MG63 (cell line): Measurements from ENCODE around the gene ATP10A. TPM values are rescaled to one million over a fixed set of nuclear protein-coding genes. Genes with fewer than 3 reads are reported as not detected.

Experiments
- DNase-seq: peaks from one replicate; pipeline ENCODE4 v3.0.0-alpha.2; 2020
- H3K27me3 ChIP-seq: fragments of 250-450 bp; sonication (Bioruptor Pico); 2 replicates; pipeline ENCODE4 v1.5.1; 2020; ENCODE audit warnings: mild to moderate bottlenecking, moderate library complexity
- H3K36me3 ChIP-seq: fragments of 250-450 bp; sonication (Bioruptor Pico); 2 replicates; pipeline ENCODE4 v1.5.1; 2020; ENCODE audit warnings: mild to moderate bottlenecking, moderate library complexity
- H3K4me3 ChIP-seq: fragments of 250-450 bp; sonication (Bioruptor Pico); 2 replicates; pipeline ENCODE4 v1.5.1; 2020; ENCODE audit warnings: mild to moderate bottlenecking, moderate library complexity
- H3K9me3 ChIP-seq: fragments of 250-450 bp; sonication (Bioruptor Pico); 2 replicates; pipeline ENCODE4 v1.5.1; 2020; ENCODE audit warnings: mild to moderate bottlenecking, moderate library complexity
- total RNA-seq: library from RNA; depleted of rRNA; stranded (reverse); fragments of >200 nt; shearing (Covaris generic); gene quantifications from 2 replicates; pipeline ENCODE4 v1.2.3, GENCODE V29; 2014; ENCODE audit warnings: low replicate concordance; rRNA removed

The ATP10A gene
- 1.5 and 2.1 TPM in 2 replicates for total RNA-seq

GRCh38 chr15:25863111-25863967, at the start of gene ATP10A:
Gene ATP10A, minus strand, starts transcription at chr15:25863327. Its CDS starts 231 bp downstream, at chr15:25863096.
- no peaks in the 10 kb centered on the region for H3K9me3 ChIP-seq
- DNase-seq = peak; percentile 56
- H3K4me3 ChIP-seq = peak within 1 kb of the TSS; percentile 56
- H3K36me3 ChIP-seq = no peaks in the 10 kb centered on the region
- H3K27me3 ChIP-seq = no peaks in the 10 kb centered on the region

- Histone ChIP-seq H3K27me3 (no peaks in the 10 kb centered on the region), H3K4me3 (no peak overlapping the region), H3K9me3 (no peaks in the 10 kb centered on the region), H3K36me3 (no peaks in the 10 kb centered on the region)
- no peak for DNase-seq
These were observed 48.9 kb upstream of the ATP10A start for GRCh38 chr15:25912035-25912434.

GRCh38 chr15:25910832-25911231, 47.7 kb upstream of the ATP10A start:
- H3K27me3 ChIP-seq = no peaks in the 10 kb centered on the region
- DNase-seq = no peak
- no peak overlapping the region for H3K4me3 ChIP-seq
- H3K36me3 ChIP-seq = no peaks in the 10 kb centered on the region
- no peaks in the 10 kb centered on the region for H3K9me3 ChIP-seq

GRCh38 chr15:25909806-25910205, 46.7 kb upstream of the ATP10A start:
- Histone ChIP-seq H3K27me3 (no peaks in the 10 kb centered on the region), H3K36me3 (no peaks in the 10 kb centered on the region), H3K9me3 (no peaks in the 10 kb centered on the region), H3K4me3 (no peak overlapping the region)
- no peak for DNase-seq

- H3K36me3 ChIP-seq = no peaks in the 10 kb centered on the region
- no peak overlapping the region for H3K4me3 ChIP-seq
- no peak for DNase-seq
- no peaks in the 10 kb centered on the region for H3K9me3 ChIP-seq
- H3K27me3 ChIP-seq = no peaks in the 10 kb centered on the region
These were observed 46.2 kb upstream of the ATP10A start for GRCh38 chr15:25909325-25909724.

- Histone ChIP-seq H3K9me3 (no peaks in the 10 kb centered on the region), H3K4me3 (no peak overlapping the region), H3K27me3 (no peaks in the 10 kb centered on the region), H3K36me3 (no peaks in the 10 kb centered on the region)
- DNase-seq = peak; percentile 85
These were observed 42.0 kb upstream of the ATP10A start for GRCh38 chr15:25905140-25905539.

GRCh38 chr15:25903024-25903581, 40.0 kb upstream of the ATP10A start:
- peak; percentile 46 for DNase-seq

GRCh38 chr15:25901811-25902605, 38.9 kb upstream of the ATP10A start:
- Histone ChIP-seq H3K4me3 (no peak overlapping the region), H3K9me3 (no peaks in the 10 kb centered on the region), H3K27me3 (no peaks in the 10 kb centered on the region), H3K36me3 (no peaks in the 10 kb centered on the region)
- DNase-seq = no peak

More at GRCh38 chr15:25903024-25903581, 40.0 kb upstream of the ATP10A start:
- Histone ChIP-seq H3K36me3 (no peaks in the 10 kb centered on the region), H3K4me3 (no peak overlapping the region), H3K9me3 (no peaks in the 10 kb centered on the region), H3K27me3 (no peaks in the 10 kb centered on the region)

- H3K36me3 ChIP-seq = no peaks in the 10 kb centered on the region
- H3K27me3 ChIP-seq = no peaks in the 10 kb centered on the region
- no peak for DNase-seq
- H3K9me3 ChIP-seq = no peaks in the 10 kb centered on the region
- H3K4me3 ChIP-seq = no peak overlapping the region
These were observed 37.8 kb upstream of the ATP10A start for GRCh38 chr15:25900901-25901300.

GRCh38 chr15:25900431-25900830, 37.3 kb upstream of the ATP10A start:
- H3K9me3 ChIP-seq = no peaks in the 10 kb centered on the region
- DNase-seq = no peak
- H3K27me3 ChIP-seq = no peaks in the 10 kb centered on the region
- no peaks in the 10 kb centered on the region for H3K36me3 ChIP-seq
- no peak overlapping the region for H3K4me3 ChIP-seq

GRCh38 chr15:25899870-25900269, 36.7 kb upstream of the ATP10A start:
- Histone ChIP-seq H3K27me3 (no peaks in the 10 kb centered on the region), H3K4me3 (no peak overlapping the region), H3K9me3 (no peaks in the 10 kb centered on the region), H3K36me3 (no peaks in the 10 kb centered on the region)
- no peak for DNase-seq

GRCh38 chr15:25897658-25898057, 34.5 kb upstream of the ATP10A start:
- DNase-seq = no peak
- no peaks in the 10 kb centered on the region for H3K36me3 ChIP-seq
- H3K9me3 ChIP-seq = no peaks in the 10 kb centered on the region
- no peak overlapping the region for H3K4me3 ChIP-seq
- no peaks in the 10 kb centered on the region for H3K27me3 ChIP-seq

- Histone ChIP-seq H3K4me3 (no peak overlapping the region), H3K27me3 (no peaks in the 10 kb centered on the region), H3K9me3 (no peaks in the 10 kb centered on the region), H3K36me3 (no peaks in the 10 kb centered on the region)
- DNase-seq = no peak
These were observed 31.3 kb upstream of the ATP10A start for GRCh38 chr15:25894371-25894902.

- no peaks in the 10 kb centered on the region for H3K9me3 ChIP-seq
- H3K36me3 ChIP-seq = no peaks in the 10 kb centered on the region
- no peaks in the 10 kb centered on the region for H3K27me3 ChIP-seq
- DNase-seq = no peak
- H3K4me3 ChIP-seq = no peak overlapping the region
These were observed 30.5 kb upstream of the ATP10A start for GRCh38 chr15:25893596-25893995.

GRCh38 chr15:25892126-25892525, 29.0 kb upstream of the ATP10A start:
- peak; percentile 7 for DNase-seq
- H3K36me3 ChIP-seq = no peaks in the 10 kb centered on the region
- H3K27me3 ChIP-seq = no peaks in the 10 kb centered on the region
- H3K4me3 ChIP-seq = no peak overlapping the region
- no peaks in the 10 kb centered on the region for H3K9me3 ChIP-seq

GRCh38 chr15:25891081-25891480, 28.0 kb upstream of the ATP10A start:
- H3K4me3 ChIP-seq = no peak overlapping the region
- DNase-seq = no peak
- H3K27me3 ChIP-seq = no peaks in the 10 kb centered on the region
- H3K9me3 ChIP-seq = no peaks in the 10 kb centered on the region
- H3K36me3 ChIP-seq = no peaks in the 10 kb centered on the region

- no peaks in the 10 kb centered on the region for H3K36me3 ChIP-seq
- H3K4me3 ChIP-seq = no peak overlapping the region
- no peaks in the 10 kb centered on the region for H3K9me3 ChIP-seq
- H3K27me3 ChIP-seq = no peaks in the 10 kb centered on the region
- peak; percentile 60 for DNase-seq
These were observed 27.4 kb upstream of the ATP10A start for GRCh38 chr15:25890529-25890928.
